Gastrocnemius medialis (tissue), 4 donors: ENCODE results near the gene FTCD.

Experiments used
- CTCF ChIP-seq, 5 experiments: fragments of 450-650 bp in 3 of 5; fragments of 200-600 bp in 2 of 5; sonication (generic) in 2 of 5; IDR thresholded peaks in 4 of 5; conservative IDR thresholded peaks in 1 of 5; 1 replicate in 4 of 5; 2 replicates in 1 of 5; pipeline ENCODE4 v1.5.1; 2016 to 2019; ENCODE audit warnings: antibody characterized with exemption in 5 of 5, mild to moderate bottlenecking in 3 of 5, moderate library complexity in 3 of 5
- POLR2A ChIP-seq, 2 donors: fragments of 450-650 bp; IDR thresholded peaks; one replicate each; pipeline ENCODE4 v1.6.1; 2017; ENCODE audit warnings: antibody characterized with exemption in 2 of 2, mild to moderate bottlenecking in 2 of 2, moderate library complexity in 2 of 2

GRCh38 chr21:46121286-46122221 lies 33.8 kb downstream of the FTCD start:
- TF ChIP-seq POLR2A (IDR thresholded peaks at IDR 0.05) (no peak), CTCF (IDR thresholded peaks at IDR 0.05 in 4 of 5, conservative IDR thresholded peaks at IDR 0.05 in 1 of 5) (no peak)
